ENCODE data around the gene SART1.

SART1 gene

DNA sequence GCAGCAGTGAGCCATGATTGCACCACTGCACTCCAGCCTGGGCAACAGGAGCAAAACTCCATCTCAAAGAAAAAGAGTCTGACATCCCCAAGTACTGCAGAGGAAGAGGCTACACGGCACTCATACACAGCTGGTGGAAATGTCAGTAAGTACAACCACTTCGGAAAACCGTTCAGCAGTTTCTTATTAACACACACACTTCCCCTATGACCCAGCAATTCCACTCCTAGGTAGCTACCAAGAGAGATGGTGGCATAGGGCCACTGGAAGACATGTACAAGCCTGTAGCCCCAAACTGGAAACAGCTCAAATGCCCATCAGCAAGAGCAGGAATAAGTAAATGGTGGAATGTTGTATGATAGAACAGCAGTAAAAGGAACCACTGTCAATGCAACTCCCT, 39.0 kb upstream of the SART1 start:
- no peak for TF ChIP-seq TAF1 (IDR thresholded peaks at IDR 0.05; ENCODE audit: low read depth)
- no peak for TF ChIP-seq CEBPB (IDR thresholded peaks at IDR 0.05)
- TF ChIP-seq, protein P1, sequence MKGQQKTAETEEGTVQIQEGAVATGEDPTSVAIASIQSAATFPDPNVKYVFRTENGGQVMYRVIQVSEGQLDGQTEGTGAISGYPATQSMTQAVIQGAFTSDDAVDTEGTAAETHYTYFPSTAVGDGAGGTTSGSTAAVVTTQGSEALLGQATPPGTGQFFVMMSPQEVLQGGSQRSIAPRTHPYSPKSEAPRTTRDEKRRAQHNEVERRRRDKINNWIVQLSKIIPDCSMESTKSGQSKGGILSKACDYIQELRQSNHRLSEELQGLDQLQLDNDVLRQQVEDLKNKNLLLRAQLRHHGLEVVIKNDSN (IDR thresholded peaks at IDR 0.05) = no peak
- no peak for TF ChIP-seq CREB1 (IDR thresholded peaks at IDR 0.05; ENCODE audit: low read depth)
- no peak for TF ChIP-seq TCF12 (IDR thresholded peaks at IDR 0.05; ENCODE audit: low read depth)
- no peak for TF ChIP-seq EP300 (IDR thresholded peaks at IDR 0.05; ENCODE audit: borderline replicate concordance)
- TF ChIP-seq, protein P2, sequence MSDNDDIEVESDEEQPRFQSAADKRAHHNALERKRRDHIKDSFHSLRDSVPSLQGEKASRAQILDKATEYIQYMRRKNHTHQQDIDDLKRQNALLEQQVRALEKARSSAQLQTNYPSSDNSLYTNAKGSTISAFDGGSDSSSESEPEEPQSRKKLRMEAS (IDR thresholded peaks at IDR 0.05) = no peak
- no peak for TF ChIP-seq FOXM1 (IDR thresholded peaks at IDR 0.05; ENCODE audit: borderline replicate concordance, low read depth)
- TF ChIP-seq TEAD4 (IDR thresholded peaks at IDR 0.05) = no peak
- no peak for TF ChIP-seq ZBTB7A (IDR thresholded peaks at IDR 0.05; ENCODE audit: low read depth)
- TF ChIP-seq, protein P3, sequence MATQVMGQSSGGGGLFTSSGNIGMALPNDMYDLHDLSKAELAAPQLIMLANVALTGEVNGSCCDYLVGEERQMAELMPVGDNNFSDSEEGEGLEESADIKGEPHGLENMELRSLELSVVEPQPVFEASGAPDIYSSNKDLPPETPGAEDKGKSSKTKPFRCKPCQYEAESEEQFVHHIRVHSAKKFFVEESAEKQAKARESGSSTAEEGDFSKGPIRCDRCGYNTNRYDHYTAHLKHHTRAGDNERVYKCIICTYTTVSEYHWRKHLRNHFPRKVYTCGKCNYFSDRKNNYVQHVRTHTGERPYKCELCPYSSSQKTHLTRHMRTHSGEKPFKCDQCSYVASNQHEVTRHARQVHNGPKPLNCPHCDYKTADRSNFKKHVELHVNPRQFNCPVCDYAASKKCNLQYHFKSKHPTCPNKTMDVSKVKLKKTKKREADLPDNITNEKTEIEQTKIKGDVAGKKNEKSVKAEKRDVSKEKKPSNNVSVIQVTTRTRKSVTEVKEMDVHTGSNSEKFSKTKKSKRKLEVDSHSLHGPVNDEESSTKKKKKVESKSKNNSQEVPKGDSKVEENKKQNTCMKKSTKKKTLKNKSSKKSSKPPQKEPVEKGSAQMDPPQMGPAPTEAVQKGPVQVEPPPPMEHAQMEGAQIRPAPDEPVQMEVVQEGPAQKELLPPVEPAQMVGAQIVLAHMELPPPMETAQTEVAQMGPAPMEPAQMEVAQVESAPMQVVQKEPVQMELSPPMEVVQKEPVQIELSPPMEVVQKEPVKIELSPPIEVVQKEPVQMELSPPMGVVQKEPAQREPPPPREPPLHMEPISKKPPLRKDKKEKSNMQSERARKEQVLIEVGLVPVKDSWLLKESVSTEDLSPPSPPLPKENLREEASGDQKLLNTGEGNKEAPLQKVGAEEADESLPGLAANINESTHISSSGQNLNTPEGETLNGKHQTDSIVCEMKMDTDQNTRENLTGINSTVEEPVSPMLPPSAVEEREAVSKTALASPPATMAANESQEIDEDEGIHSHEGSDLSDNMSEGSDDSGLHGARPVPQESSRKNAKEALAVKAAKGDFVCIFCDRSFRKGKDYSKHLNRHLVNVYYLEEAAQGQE (IDR thresholded peaks at IDR 0.05; ENCODE audit: low read depth) = no peak
- TF ChIP-seq EGR1 (IDR thresholded peaks at IDR 0.05) = no peak
- TF ChIP-seq YY1 (IDR thresholded peaks at IDR 0.05; ENCODE audit: low read depth) = no peak
- TF ChIP-seq NFIC (IDR thresholded peaks at IDR 0.05) = no peak
- no peak for TF ChIP-seq RAD21 (IDR thresholded peaks at IDR 0.05; ENCODE audit: low read depth)

DNA sequence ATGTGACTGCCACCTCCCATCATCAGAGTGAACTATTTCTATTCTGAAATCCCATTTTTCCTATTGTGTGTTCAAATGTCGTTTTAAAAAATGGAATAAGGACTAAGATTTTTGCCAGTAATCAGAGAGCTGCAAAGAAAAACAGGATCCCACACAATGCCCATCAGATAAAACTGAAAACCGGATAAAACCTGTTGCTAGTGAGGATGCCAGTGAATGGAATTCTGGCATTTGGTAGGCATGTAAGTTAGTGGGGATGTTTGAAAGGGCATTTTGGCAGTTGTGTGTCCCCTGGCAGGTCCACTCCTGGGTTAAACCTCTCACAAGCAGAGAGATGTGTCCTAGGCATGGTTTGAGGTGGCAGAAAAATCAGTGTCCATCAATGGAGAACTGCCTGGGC, 36.1 kb upstream of the SART1 start:
- no peak for TF ChIP-seq TCF12 (IDR thresholded peaks at IDR 0.05; ENCODE audit: low read depth)
- TF ChIP-seq, protein P1 (IDR thresholded peaks at IDR 0.05) = no peak
- TF ChIP-seq CREB1 (IDR thresholded peaks at IDR 0.05; ENCODE audit: low read depth) = no peak
- TF ChIP-seq EGR1 (IDR thresholded peaks at IDR 0.05) = no peak
- no peak for TF ChIP-seq NFIC (IDR thresholded peaks at IDR 0.05)
- TF ChIP-seq, protein P3 (IDR thresholded peaks at IDR 0.05; ENCODE audit: low read depth) = no peak
- TF ChIP-seq CEBPB (IDR thresholded peaks at IDR 0.05) = no peak
- no peak for TF ChIP-seq EP300 (IDR thresholded peaks at IDR 0.05; ENCODE audit: borderline replicate concordance)
- no peak for TF ChIP-seq FOXM1 (IDR thresholded peaks at IDR 0.05; ENCODE audit: borderline replicate concordance, low read depth)
- TF ChIP-seq TAF1 (IDR thresholded peaks at IDR 0.05; ENCODE audit: low read depth) = no peak
- TF ChIP-seq ZBTB7A (IDR thresholded peaks at IDR 0.05; ENCODE audit: low read depth) = no peak
- no peak for TF ChIP-seq YY1 (IDR thresholded peaks at IDR 0.05; ENCODE audit: low read depth)
- TF ChIP-seq RAD21 (IDR thresholded peaks at IDR 0.05; ENCODE audit: low read depth) = no peak
- TF ChIP-seq, protein P2 (IDR thresholded peaks at IDR 0.05) = no peak
- no peak for TF ChIP-seq TEAD4 (IDR thresholded peaks at IDR 0.05)

DNA sequence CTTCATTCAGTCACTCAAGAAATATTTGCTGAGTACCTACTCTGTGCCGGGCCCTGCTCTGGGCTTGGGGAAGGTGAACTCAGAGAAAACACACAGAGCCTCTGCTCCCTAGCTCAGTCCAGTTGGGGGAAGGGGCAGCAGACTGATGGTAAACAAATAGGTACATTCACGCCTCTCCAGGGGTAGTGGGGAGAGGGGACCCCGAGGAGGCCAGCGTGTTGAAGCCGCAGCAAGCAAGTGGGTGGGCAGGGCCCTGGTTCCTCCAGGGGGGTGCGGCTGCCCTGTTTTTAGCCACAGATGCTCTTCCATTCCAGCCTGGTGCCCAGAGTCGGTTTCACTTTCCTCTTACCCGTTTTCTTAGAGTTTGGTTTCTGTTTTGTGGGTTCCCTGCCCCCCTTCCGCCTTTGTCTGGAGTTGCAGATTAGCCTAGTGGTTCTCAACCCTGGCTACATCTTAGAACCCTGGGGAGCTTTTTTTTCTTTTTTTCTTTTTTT, 33.6 kb upstream of the SART1 start:
- TF ChIP-seq NFIC (IDR thresholded peaks at IDR 0.05) (no peak), TAF1 (IDR thresholded peaks at IDR 0.05; ENCODE audit: low read depth) (no peak), TEAD4 (IDR thresholded peaks at IDR 0.05) (no peak), CEBPB (IDR thresholded peaks at IDR 0.05) (no peak)
- TF ChIP-seq, protein P3 (IDR thresholded peaks at IDR 0.05; ENCODE audit: low read depth) = no peak
- TF ChIP-seq, protein P1 (IDR thresholded peaks at IDR 0.05) = no peak

DNA sequence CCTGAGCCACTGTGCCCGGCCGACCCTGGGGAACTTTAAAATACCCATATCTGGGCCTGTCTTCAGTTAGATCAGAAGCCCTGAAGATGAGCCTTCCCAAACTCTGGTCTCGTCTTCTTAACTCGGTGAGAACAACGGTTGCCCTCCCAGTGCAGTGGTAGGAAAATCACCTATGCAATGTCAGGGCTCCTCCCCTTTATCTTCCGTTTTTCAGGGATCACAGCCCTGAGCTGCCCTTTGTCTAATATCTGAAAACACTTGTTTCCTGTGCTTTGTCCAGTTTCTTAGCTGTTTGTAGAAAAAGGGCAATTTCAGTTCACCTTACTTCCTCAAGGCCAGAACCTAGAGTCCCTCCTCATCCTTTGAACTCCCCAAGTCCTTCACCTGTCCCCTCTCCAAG, 32.9 kb upstream of the SART1 start:
- TF ChIP-seq EGR1 (IDR thresholded peaks at IDR 0.05) (no peak), CEBPB (IDR thresholded peaks at IDR 0.05) (no peak), FOXM1 (IDR thresholded peaks at IDR 0.05; ENCODE audit: borderline replicate concordance, low read depth) (no peak), YY1 (IDR thresholded peaks at IDR 0.05; ENCODE audit: low read depth) (no peak), TEAD4 (IDR thresholded peaks at IDR 0.05) (no peak), TAF1 (IDR thresholded peaks at IDR 0.05; ENCODE audit: low read depth) (no peak), CREB1 (IDR thresholded peaks at IDR 0.05; ENCODE audit: low read depth) (no peak), ZBTB7A (IDR thresholded peaks at IDR 0.05; ENCODE audit: low read depth) (no peak), EP300 (IDR thresholded peaks at IDR 0.05; ENCODE audit: borderline replicate concordance) (no peak), TCF12 (IDR thresholded peaks at IDR 0.05; ENCODE audit: low read depth) (no peak), RAD21 (IDR thresholded peaks at IDR 0.05; ENCODE audit: low read depth) (no peak), NFIC (IDR thresholded peaks at IDR 0.05) (no peak)
- TF ChIP-seq, protein P2 (IDR thresholded peaks at IDR 0.05) = no peak
- TF ChIP-seq, protein P3 (IDR thresholded peaks at IDR 0.05; ENCODE audit: low read depth) = no peak
- TF ChIP-seq, protein P1 (IDR thresholded peaks at IDR 0.05) = no peak
